ENCODE results near the gene PODXL. TPM values are rescaled to one million over a fixed set of nuclear protein-coding genes. Genes with fewer than 3 reads are reported as not detected.
A peak's percentile ranks its signal among the peaks of the same experiment; 100 is the strongest.

Gene PODXL
- total RNA-seq, 1 donor from 2014 or later = 37.7 TPM

DNA sequence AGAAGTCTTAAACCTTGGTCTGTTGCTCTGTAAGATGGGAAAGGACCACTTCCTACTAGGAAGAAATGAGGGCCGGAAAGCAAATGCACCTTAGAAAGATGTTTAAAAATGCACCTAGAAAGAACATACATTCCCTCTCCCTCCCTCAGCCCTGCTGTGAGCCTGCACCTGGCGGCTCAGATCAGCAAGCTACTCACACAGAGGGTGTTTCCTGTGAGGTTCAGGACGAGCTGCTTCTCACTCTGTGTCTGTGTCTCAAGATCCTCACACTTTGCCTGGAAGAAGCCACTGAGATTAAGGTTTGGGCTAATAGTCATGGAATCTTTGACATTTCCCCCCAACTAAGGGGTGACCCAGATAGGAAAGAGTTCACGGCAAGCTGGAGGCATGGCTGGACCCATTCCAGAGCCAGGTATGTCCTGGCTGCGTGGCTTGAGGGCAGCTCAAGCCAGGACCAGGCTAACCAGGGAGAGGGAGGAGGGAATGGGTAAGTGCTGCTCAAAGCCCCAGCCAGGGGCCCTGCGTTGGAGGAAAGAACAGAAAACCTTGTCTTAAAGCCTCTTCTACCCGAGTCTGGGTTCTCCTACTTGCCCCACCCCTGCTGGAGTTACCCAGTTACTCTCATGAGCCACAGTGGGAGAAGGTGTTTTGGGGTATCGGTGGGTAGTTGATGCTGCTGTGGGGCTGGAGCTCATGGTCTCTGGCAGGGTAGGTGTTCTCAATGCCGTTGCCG is 47.5 kb downstream of the PODXL start:
- no peak overlapping the region for H2AFZ ChIP-seq (replicated peaks)
- Mint-ChIP-seq H3K4me1 (peaks cover 19% of the 10 kb centered on the region), H3K27ac (no peak overlapping the region), H3K27me3 (ENCODE audit: insufficient read depth, low read depth) (peaks cover 16% of the 10 kb centered on the region), H3K36me3 (peaks cover 17% of the 10 kb centered on the region), H3K4me3 (no peak overlapping the region), H3K9me3 (no peaks in the 10 kb centered on the region)
- no peaks in the 10 kb centered on the region for H3K36me3 ChIP-seq
- no peak for TF ChIP-seq EZH2phosphoT487 (IDR thresholded peaks at IDR 0.05)
- TF ChIP-seq CTCF (IDR thresholded peaks at IDR 0.05) = no peak
- no peak for TF ChIP-seq EZH2 (IDR thresholded peaks at IDR 0.05)
- H3K4me3 ChIP-seq = no peak overlapping the region
- H3K27ac ChIP-seq = no peak overlapping the region
- peaks cover 18% of the 10 kb centered on the region for H3F3A ChIP-seq (ENCODE audit: low read depth)
- H3K4me2 ChIP-seq = no peak overlapping the region
- peaks cover 2% of the 10 kb centered on the region for H4K20me1 ChIP-seq (ENCODE audit: low read depth)
- no peaks in the 10 kb centered on the region for H3K9me3 ChIP-seq (ENCODE audit: low read depth)
- H3K79me2 ChIP-seq (ENCODE audit: low read depth) = peaks cover 32% of the 10 kb centered on the region
- H3K9ac ChIP-seq = no peak overlapping the region
- H3K4me1 ChIP-seq = peaks cover 8% of the 10 kb centered on the region
- no peak for DNase-seq (ENCODE audit: low spot score)
- no peaks in the 10 kb centered on the region for H3K27me3 ChIP-seq

DNA sequence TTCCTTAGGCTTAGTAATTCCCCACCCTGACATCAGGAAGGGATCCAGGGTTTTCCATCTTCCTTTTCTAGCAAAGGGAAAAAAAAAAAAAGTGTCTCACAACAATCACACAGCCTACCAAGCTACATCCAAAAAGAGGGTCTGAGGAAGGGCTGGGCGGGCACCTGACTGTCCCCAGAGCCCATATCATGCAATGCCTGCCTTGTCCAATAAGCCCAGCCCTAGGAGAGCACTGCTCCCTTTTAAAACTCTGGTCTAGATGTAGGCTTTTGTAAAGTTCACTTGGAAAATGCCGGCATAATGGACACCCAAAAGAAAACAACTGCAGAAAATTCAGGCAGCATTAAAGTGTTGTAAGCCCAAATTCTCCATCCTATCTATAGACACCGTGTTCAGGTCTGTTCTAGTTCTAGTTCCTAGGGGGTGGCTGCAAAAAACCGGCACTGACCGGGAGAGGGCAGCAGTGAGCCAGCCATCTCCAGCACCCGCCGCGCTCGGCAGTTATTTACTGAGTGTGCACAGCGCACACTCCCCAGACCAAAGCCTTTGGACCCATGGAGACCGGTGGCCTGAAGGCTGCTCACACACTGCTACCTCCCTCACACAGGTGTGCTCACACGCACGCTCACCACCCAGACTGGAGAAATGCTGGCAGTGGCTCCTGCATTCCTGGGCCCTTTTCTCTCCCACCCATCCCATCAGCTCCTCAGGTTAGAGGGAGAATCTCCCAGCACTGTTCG is 48.7 kb downstream of the PODXL start:
- Mint-ChIP-seq H3K36me3 (peaks cover 21% of the 10 kb centered on the region), H3K4me3 (no peak overlapping the region), H3K9me3 (no peaks in the 10 kb centered on the region), H3K27ac (peak overlapping the region; percentile 60), H3K4me1 (peaks cover 18% of the 10 kb centered on the region), H3K27me3 (ENCODE audit: insufficient read depth, low read depth) (peaks cover 16% of the 10 kb centered on the region)
- H3K4me2 ChIP-seq = no peak overlapping the region
- peaks cover 15% of the 10 kb centered on the region for H3F3A ChIP-seq (ENCODE audit: low read depth)
- no peaks in the 10 kb centered on the region for H3K9me3 ChIP-seq (ENCODE audit: low read depth)
- no peak overlapping the region for H3K9ac ChIP-seq
- H3K79me2 ChIP-seq (ENCODE audit: low read depth) = peaks cover 22% of the 10 kb centered on the region
- TF ChIP-seq EZH2phosphoT487 (IDR thresholded peaks at IDR 0.05) (no peak), CTCF (IDR thresholded peaks at IDR 0.05) (peak; percentile 74), EZH2 (IDR thresholded peaks at IDR 0.05) (no peak)
- peaks cover 6% of the 10 kb centered on the region for H3K4me1 ChIP-seq
- no peak overlapping the region for H3K4me3 ChIP-seq
- H3K27ac ChIP-seq = no peak overlapping the region
- H3K36me3 ChIP-seq = no peaks in the 10 kb centered on the region
- H3K27me3 ChIP-seq = no peaks in the 10 kb centered on the region
- DNase-seq (ENCODE audit: low spot score) = peak; percentile 78
- H2AFZ ChIP-seq (replicated peaks) = no peak overlapping the region
- no peaks in the 10 kb centered on the region for H4K20me1 ChIP-seq (ENCODE audit: low read depth)

DNA sequence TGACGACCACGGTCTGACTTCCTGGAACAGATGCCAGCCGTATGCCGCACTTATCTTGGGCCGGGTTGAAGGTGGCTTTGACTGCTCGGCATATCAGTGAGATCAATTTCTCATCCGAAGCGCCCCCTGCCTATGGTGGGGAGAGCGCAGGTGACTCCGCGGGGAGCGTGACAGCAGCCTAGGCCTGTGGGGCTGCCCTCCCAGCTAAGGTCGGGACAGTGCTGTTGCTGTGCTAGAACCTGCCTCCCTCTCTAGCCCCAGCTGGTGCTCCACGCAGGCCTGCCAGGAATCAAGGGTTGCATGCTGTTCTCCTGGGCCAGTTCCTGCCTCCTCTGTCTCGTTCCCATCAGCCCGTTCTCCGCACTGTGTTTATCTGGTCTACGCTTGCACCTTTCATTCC is 49.8 kb downstream of the PODXL start:
- Mint-ChIP-seq H3K4me1 (peaks cover 21% of the 10 kb centered on the region), H3K27ac (no peak overlapping the region), H3K4me3 (no peak overlapping the region), H3K27me3 (ENCODE audit: insufficient read depth, low read depth) (peaks cover 13% of the 10 kb centered on the region), H3K36me3 (peaks cover 23% of the 10 kb centered on the region), H3K9me3 (no peaks in the 10 kb centered on the region)
- Histone ChIP-seq H3K27ac (no peak overlapping the region), H3K79me2 (ENCODE audit: low read depth) (peaks cover 10% of the 10 kb centered on the region), H3K4me2 (no peak overlapping the region), H2AFZ (replicated peaks) (no peak overlapping the region), H3K9ac (no peak overlapping the region), H3K4me1 (peaks cover 16% of the 10 kb centered on the region), H3K4me3 (no peak overlapping the region), H3K27me3 (no peaks in the 10 kb centered on the region), H3K9me3 (ENCODE audit: low read depth) (no peaks in the 10 kb centered on the region), H3K36me3 (no peaks in the 10 kb centered on the region), H4K20me1 (ENCODE audit: low read depth) (no peaks in the 10 kb centered on the region), H3F3A (ENCODE audit: low read depth) (peaks cover 15% of the 10 kb centered on the region)
- no peak for TF ChIP-seq CTCF (IDR thresholded peaks at IDR 0.05)
- no peak for TF ChIP-seq EZH2phosphoT487 (IDR thresholded peaks at IDR 0.05)
- no peak for TF ChIP-seq EZH2 (IDR thresholded peaks at IDR 0.05)
- no peak for DNase-seq (ENCODE audit: low spot score)

Measured in neural progenitor cell (in vitro differentiated cells).